Sigmoid colon (tissue), 3 donors: ENCODE measurements around the gene ADAMTS3.

ENCODE experiments used
- CTCF ChIP-seq, 4 experiments: fragments of 450-650 bp in 3 of 4; fragments of 200-600 bp in 1 of 4; IDR thresholded peaks; one replicate each; pipeline ENCODE4 v1.5.1; 2016 to 2019; ENCODE audit warnings: antibody characterized with exemption in 4 of 4, mild to moderate bottlenecking in 3 of 4, moderate library complexity in 2 of 4
- POLR2A ChIP-seq, 2 donors: fragments of 450-650 bp; IDR thresholded peaks; one replicate each; pipeline ENCODE4 v1.6.1; 2016; ENCODE audit warnings: antibody characterized with exemption in 2 of 2, mild to moderate bottlenecking in 2 of 2, moderate library complexity in 2 of 2

DNA sequence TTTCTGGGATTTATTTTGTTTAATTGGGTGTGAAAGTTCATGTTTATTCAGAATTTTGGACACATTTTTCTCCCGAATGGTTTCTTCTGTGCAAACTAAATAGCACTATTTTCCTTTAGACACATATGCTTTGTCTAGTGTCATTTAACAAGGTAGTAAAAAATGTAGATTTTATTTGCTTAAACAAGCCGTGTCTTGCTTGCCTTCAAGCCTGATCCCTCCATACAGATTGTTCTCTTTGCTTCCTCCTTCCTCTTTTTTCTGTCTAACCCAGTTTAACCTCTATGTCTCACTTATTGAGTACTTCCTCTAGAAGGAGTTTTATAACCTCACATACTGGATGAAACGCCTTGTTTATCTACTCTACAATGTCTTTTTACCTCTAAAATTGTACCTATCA, 325.4 kb downstream of the ADAMTS3 start:
- TF ChIP-seq CTCF (IDR thresholded peaks at IDR 0.05) (no peak), POLR2A (IDR thresholded peaks at IDR 0.05) (no peak)
